NCI-H226 (cell line): ENCODE data around the gene GCH1.

ENCODE experiments used
- DNase-seq: peaks from one replicate; pipeline ENCODE4 v3.0.0-alpha.2; 2015

GCH1 gene

GRCh38 chr14:54794159-54794558 is 108.5 kb downstream of the GCH1 start:
- DNase-seq, result no peak

- no peak for DNase-seq
These were observed 110.3 kb downstream of the GCH1 start for GRCh38 chr14:54792288-54792687.
